ENCODE measurements around the gene ANKRD33B.

DNA sequence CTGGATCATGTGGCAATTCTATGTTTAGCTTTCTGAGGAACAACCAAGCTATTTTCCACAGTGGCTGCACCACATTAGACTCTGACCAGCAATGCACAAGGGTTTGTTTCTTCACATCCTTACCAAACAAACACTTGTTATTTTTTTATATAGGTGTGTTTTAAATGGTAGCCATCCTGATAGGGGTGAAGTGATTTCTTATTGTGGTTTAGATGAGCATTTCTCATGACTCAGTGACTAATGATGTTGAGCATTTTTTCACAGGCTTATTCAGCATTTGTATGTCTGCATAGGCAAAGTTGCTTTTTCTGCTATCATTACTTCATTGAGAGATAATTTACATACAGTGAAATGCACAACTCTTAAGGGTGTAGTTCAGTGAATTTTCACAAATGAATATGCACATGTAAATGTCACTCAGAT, 36.0 kb downstream of the ANKRD33B start:
- TF ChIP-seq POLR2AphosphoS5 (IDR thresholded peaks at IDR 0.05) (no peak), POLR2A (IDR thresholded peaks at IDR 0.05) (no peak), EP300 (IDR thresholded peaks at IDR 0.05) (no peak)
- TF ChIP-seq, protein P1, sequence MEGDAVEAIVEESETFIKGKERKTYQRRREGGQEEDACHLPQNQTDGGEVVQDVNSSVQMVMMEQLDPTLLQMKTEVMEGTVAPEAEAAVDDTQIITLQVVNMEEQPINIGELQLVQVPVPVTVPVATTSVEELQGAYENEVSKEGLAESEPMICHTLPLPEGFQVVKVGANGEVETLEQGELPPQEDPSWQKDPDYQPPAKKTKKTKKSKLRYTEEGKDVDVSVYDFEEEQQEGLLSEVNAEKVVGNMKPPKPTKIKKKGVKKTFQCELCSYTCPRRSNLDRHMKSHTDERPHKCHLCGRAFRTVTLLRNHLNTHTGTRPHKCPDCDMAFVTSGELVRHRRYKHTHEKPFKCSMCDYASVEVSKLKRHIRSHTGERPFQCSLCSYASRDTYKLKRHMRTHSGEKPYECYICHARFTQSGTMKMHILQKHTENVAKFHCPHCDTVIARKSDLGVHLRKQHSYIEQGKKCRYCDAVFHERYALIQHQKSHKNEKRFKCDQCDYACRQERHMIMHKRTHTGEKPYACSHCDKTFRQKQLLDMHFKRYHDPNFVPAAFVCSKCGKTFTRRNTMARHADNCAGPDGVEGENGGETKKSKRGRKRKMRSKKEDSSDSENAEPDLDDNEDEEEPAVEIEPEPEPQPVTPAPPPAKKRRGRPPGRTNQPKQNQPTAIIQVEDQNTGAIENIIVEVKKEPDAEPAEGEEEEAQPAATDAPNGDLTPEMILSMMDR (IDR thresholded peaks at IDR 0.05) = no peak

All from suprapubic skin (tissue), 4 donors.